HCT116 (cell line): ENCODE results near the gene SUCNR1. TPM values are rescaled to one million over a fixed set of nuclear protein-coding genes. Genes with fewer than 3 reads are reported as not detected.

Source experiments
- ATAC-seq: fragments of 200-7000 bp; cut with Tn5 transposase; 2 replicates; pipeline ENCODE4 v1.9.1; 2020; ENCODE audit warnings: mild to moderate bottlenecking, moderate library complexity
- BruUV-seq: library from RNA; stranded (reverse); fragments of 400-500 nt; replicated peaks from 2 replicates; lab custom pipeline; 2021; lab: Mats Ljungman, UMichigan
- CTCF ChIA-PET: fragments of 300-600 bp; sonication (Branson Sonifier 250); formaldehyde crosslinking; loops from one replicate; lab custom pipeline; 2021; ENCODE audit warnings: antibody characterized with exemption; lab: Charles Lee
- POLR2A ChIA-PET: fragments of 300-600, 350-600 bp; sonication (Branson Sonifier 250); formaldehyde crosslinking; loops from one replicate; lab custom pipeline; 2021; ENCODE audit warnings: antibody characterized with exemption; lab: Charles Lee
- RAD21 ChIA-PET, 2 experiments: fragments of 300-600 bp; sonication (Branson Sonifier 250); formaldehyde crosslinking; loops; one replicate each; lab custom pipeline; 2023; ENCODE audit warnings: low total read pairs in 2 of 2; ENCODE audit not compliant: uncharacterized antibody in 2 of 2, unreplicated experiment in 2 of 2, low non-redundant PET in 1 of 2; lab: Charles Lee
- DNase-seq: peaks from one replicate; pipeline ENCODE4 v3.0.0-alpha.2; 2010; ENCODE audit warnings: low read depth, low spot score
- H2AFZ ChIP-seq: fragments of 200-600 bp; shearing (Covaris generic), sonication (generic); 2 replicates; pipeline ENCODE4 v1.6.1; 2017; ENCODE audit warnings: low read depth, mixed run types, mixed read lengths, antibody characterized with exemption, low read length; ENCODE audit not compliant: poor library complexity, severe bottlenecking
- H3K27ac ChIP-seq: 2 replicates; pipeline ENCODE4 v1.5.1; 2012; ENCODE audit warnings: low read depth, low read length
- H3K27me3 ChIP-seq: fragments of 200-600 bp; sonication (generic); 2 replicates; pipeline ENCODE4 v1.6.1; 2016; ENCODE audit warnings: mixed run types, low read length, mixed read lengths; ENCODE audit not compliant: insufficient read depth
- H3K36me3 ChIP-seq, 2 experiments: fragments of 200-500 bp in 1 of 2; fragments of 200-600 bp in 1 of 2; sonication (Bioruptor generic) in 1 of 2; sonication (generic) in 1 of 2; 2 replicates each; pipeline versions ENCODE4 v1.5.1 to v1.6.1; 2014 to 2016; ENCODE audit warnings: low read length in 2 of 2, inconsistent platforms in 1 of 2, mixed read lengths in 1 of 2, mixed run types in 1 of 2; ENCODE audit not compliant: insufficient read depth in 2 of 2, control insufficient read depth in 1 of 2
- H3K4me1 ChIP-seq, 2 experiments: fragments of 200-600 bp in 1 of 2; sonication (generic) in 1 of 2; 2 replicates each; pipeline versions ENCODE4 v1.5.1 to v1.6.1; 2012 to 2017; ENCODE audit warnings: low read length in 2 of 2, inconsistent platforms in 1 of 2, mild to moderate bottlenecking in 1 of 2, mixed read lengths in 1 of 2, mixed run types in 1 of 2, moderate library complexity in 1 of 2; ENCODE audit not compliant: insufficient read depth in 2 of 2, control insufficient read depth in 1 of 2
- H3K4me2 ChIP-seq: fragments of 200-600 bp; sonication (generic); 2 replicates; pipeline ENCODE4 v1.6.1; 2017; ENCODE audit warnings: mixed run types, low read length, mixed read lengths
- H3K4me3 ChIP-seq, 2 experiments: fragments of 200-600 bp in 1 of 2; sonication (generic) in 1 of 2; replicated peaks in 1 of 2; 2 replicates each; pipeline ENCODE4 v1.5.1; 2011 to 2016; ENCODE audit warnings: low read length in 2 of 2, control low read depth in 1 of 2, low read depth in 1 of 2, mild to moderate bottlenecking in 1 of 2, mixed read lengths in 1 of 2, mixed run types in 1 of 2
- H3K79me2 ChIP-seq: fragments of 200-600 bp; sonication (generic); 2 replicates; pipeline ENCODE4 v1.6.1; 2017; ENCODE audit warnings: mild to moderate bottlenecking, mixed run types, low read length, moderate library complexity, mixed read lengths; ENCODE audit not compliant: insufficient read depth
- H3K9ac ChIP-seq: fragments of 200-600 bp; sonication (generic); 2 replicates; pipeline ENCODE4 v1.6.1; 2016; ENCODE audit warnings: low read length, mixed read lengths
- H3K9me2 ChIP-seq: fragments of 200-600 bp; sonication (generic), shearing (Covaris generic); 2 replicates; pipeline ENCODE4 v1.6.1; 2017; ENCODE audit warnings: mixed run types, mild to moderate bottlenecking, moderate library complexity; ENCODE audit not compliant: insufficient read depth
- H3K9me3 ChIP-seq, 2 experiments: fragments of 200-500 bp in 1 of 2; fragments of 200-600 bp in 1 of 2; sonication (Bioruptor generic) in 1 of 2; sonication (generic) in 1 of 2; 2 replicates each; pipeline ENCODE4 v1.6.1; 2014 to 2017; ENCODE audit warnings: low read length in 2 of 2, mixed read lengths in 2 of 2, inconsistent platforms in 1 of 2, low read depth in 1 of 2, mild to moderate bottlenecking in 1 of 2, mixed run types in 1 of 2, moderate library complexity in 1 of 2; ENCODE audit not compliant: control insufficient read depth in 1 of 2, insufficient read depth in 1 of 2
- H4K20me1 ChIP-seq: fragments of 200-600 bp; sonication (generic), shearing (Covaris generic); 2 replicates; pipeline ENCODE4 v1.6.1; 2017; ENCODE audit warnings: mixed run types, mild to moderate bottlenecking, moderate library complexity; ENCODE audit not compliant: insufficient read depth
- ATF3 ChIP-seq: IDR thresholded peaks from 2 replicates; pipeline ENCODE4 v1.6.1; 2012
- CEBPB ChIP-seq: IDR thresholded peaks from 2 replicates; pipeline ENCODE4 v1.6.1; 2012; ENCODE audit warnings: low read depth
- EGR1 ChIP-seq: IDR thresholded peaks from 2 replicates; pipeline ENCODE4 v1.6.1; 2012; ENCODE audit warnings: low read depth
- ELF1 ChIP-seq: IDR thresholded peaks from 2 replicates; pipeline ENCODE4 v1.6.1; 2012; ENCODE audit warnings: low read depth, borderline replicate concordance
- EZH2 ChIP-seq: fragments of 200-600 bp; sonication (generic); IDR thresholded peaks from 2 replicates; pipeline ENCODE4 v1.6.1; 2017; ENCODE audit warnings: antibody characterized with exemption, mixed run types
- FOSL1 ChIP-seq: IDR thresholded peaks from 2 replicates; pipeline ENCODE4 v1.6.1; 2012; ENCODE audit warnings: low read depth
- JUND ChIP-seq: IDR thresholded peaks from 2 replicates; pipeline ENCODE4 v1.6.1; 2012
- POLR2AphosphoS5 ChIP-seq: IDR thresholded peaks from 2 replicates; pipeline ENCODE4 v1.6.1; 2011; ENCODE audit warnings: mild to moderate bottlenecking, low read depth, low read length, moderate library complexity
- SIN3A ChIP-seq: IDR thresholded peaks from 2 replicates; pipeline ENCODE4 v1.6.1; 2012; ENCODE audit warnings: low read depth
- SP1 ChIP-seq: IDR thresholded peaks from 2 replicates; pipeline ENCODE4 v1.6.1; 2012; ENCODE audit warnings: low read depth
- SRF ChIP-seq: IDR thresholded peaks from 2 replicates; pipeline ENCODE4 v1.6.1; 2012; ENCODE audit warnings: low read depth
- TCF7L2 ChIP-seq: IDR thresholded peaks from 2 replicates; pipeline ENCODE4 v1.7.0; 2011; ENCODE audit warnings: borderline replicate concordance, inconsistent platforms; ENCODE audit not compliant: insufficient read depth, insufficient read length; ENCODE audit errors: extremely low read depth
- YY1 ChIP-seq: IDR thresholded peaks from 2 replicates; pipeline ENCODE4 v1.6.1; 2011; ENCODE audit warnings: low read length, low read depth, moderate library complexity, mild to moderate bottlenecking; ENCODE audit not compliant: insufficient replicate concordance; ENCODE audit errors: extremely low read depth
- ZBTB33 ChIP-seq: IDR thresholded peaks from 2 replicates; pipeline ENCODE4 v1.6.1; 2011; ENCODE audit warnings: mild to moderate bottlenecking, low read length, moderate library complexity; ENCODE audit not compliant: insufficient replicate concordance; ENCODE audit errors: extremely low read depth
- ZFX ChIP-seq: fragments of 450-650 bp; IDR thresholded peaks from 2 replicates; pipeline ENCODE4 v1.6.1; 2017
- ZNF274 ChIP-seq: fragments of 200-500 bp; sonication (Bioruptor generic); IDR thresholded peaks from 2 replicates; pipeline ENCODE4 v1.6.1; 2014; ENCODE audit warnings: mild to moderate bottlenecking, low read depth, low read length, inconsistent platforms
- intact Hi-C: fragments of 100-400 bp; cut with micrococcal nuclease; formaldehyde crosslinking; loops from 2 replicates; pipeline ENCODE4 v1.10.0; 2022
- total RNA-seq: library from RNA; stranded (reverse); gene quantifications from one replicate; pipeline ENCODE4 v1.2.1, GENCODE V29; 2021; ENCODE audit not compliant: unreplicated experiment

Gene SUCNR1
- total RNA-seq, 1 experiment from 2014 or later: 0.17 TPM

- Histone ChIP-seq H3K79me2 (no peaks in the 10 kb centered on the region), H3K9me2 (no peaks in the 10 kb centered on the region), H3K27ac (no peak overlapping the region), H3K9me3 (no peaks in the 10 kb centered on the region), H4K20me1 (no peaks in the 10 kb centered on the region), H3K4me2 (no peak overlapping the region), H3K9ac (no peak overlapping the region)
- POLR2A ChIA-PET: no interaction called here
- CTCF ChIA-PET: no interaction called here
- ATAC-seq: no peak
- no TSS peak for BruUV-seq
- TF ChIP-seq SP1: no peak
- TF ChIP-seq ZBTB33: no peak
- no peak for TF ChIP-seq FOSL1
- TF ChIP-seq POLR2AphosphoS5: no peak
- no peak for TF ChIP-seq ATF3
- TF ChIP-seq ZFX: no peak
- TF ChIP-seq EZH2: no peak
- TF ChIP-seq ELF1: no peak
- TF ChIP-seq TCF7L2: no peak
- TF ChIP-seq YY1: no peak
- TF ChIP-seq ZNF274: no peak
- TF ChIP-seq SRF: no peak
- TF ChIP-seq EGR1: no peak
- TF ChIP-seq CEBPB: no peak
- no peak for TF ChIP-seq JUND
- no peak for TF ChIP-seq SIN3A
- TF ChIP-seq, all 23 proteins: peak for 0
- Histone ChIP-seq H3K4me3 (no peak overlapping the region), H3K4me1 (peaks cover 3 to 10% of the 10 kb centered on the region in 2 experiments; a peak in 3 of 4 replicates), H2AFZ (no peak overlapping the region), H3K36me3 (no peaks in the 10 kb centered on the region), H3K27me3 (no peaks in the 10 kb centered on the region)
- RAD21 ChIA-PET: no interaction called here
- intact Hi-C loops: no loop called here
- DNase-seq: no peak
These were observed 27.6 kb downstream of the SUCNR1 start for GRCh38 chr3:151900884-151901643.
